Hepatocyte (in vitro differentiated cells): ENCODE measurements around the gene MTMR12. TPM values are rescaled to one million over a fixed set of nuclear protein-coding genes. Genes with fewer than 3 reads are reported as not detected.

Experiments
- DNase-seq: peaks from one replicate; pipeline ENCODE4 v3.0.0-alpha.2; 2016; ENCODE audit warnings: low spot score
- H2AFZ ChIP-seq: fragments of 200-600 bp; sonication (generic); 2 replicates; pipeline ENCODE4 v1.6.0; 2016; ENCODE audit warnings: antibody characterized with exemption, mild to moderate bottlenecking
- H3K27ac ChIP-seq: fragments of 200-600 bp; sonication (generic); 2 replicates; pipeline ENCODE4 v1.5.1; 2016; ENCODE audit warnings: mild to moderate bottlenecking
- H3K27me3 ChIP-seq: fragments of 200-600 bp; sonication (generic); 2 replicates; pipeline ENCODE4 v1.6.1; 2016
- H3K36me3 ChIP-seq: fragments of 200-600 bp; sonication (generic); replicated peaks from 2 replicates; pipeline ENCODE4 v1.5.1; 2016; ENCODE audit warnings: low read depth; ENCODE audit not compliant: insufficient read depth
- H3K4me1 ChIP-seq: fragments of 200-600 bp; sonication (generic); 2 replicates; pipeline ENCODE4 v1.5.1; 2016; ENCODE audit warnings: mild to moderate bottlenecking, moderate library complexity; ENCODE audit not compliant: insufficient read depth
- H3K4me2 ChIP-seq: fragments of 200-600 bp; sonication (generic); 2 replicates; pipeline ENCODE4 v1.6.0; 2016
- H3K4me3 ChIP-seq: fragments of 200-600 bp; sonication (generic); 2 replicates; pipeline ENCODE4 v1.5.1; 2016; ENCODE audit warnings: mild to moderate bottlenecking
- H3K79me2 ChIP-seq: fragments of 200-600 bp; sonication (generic); 2 replicates; pipeline ENCODE4 v1.6.0; 2017; ENCODE audit warnings: mild to moderate bottlenecking
- H3K9me2 ChIP-seq: fragments of 200-600 bp; sonication (generic); replicated peaks from 2 replicates; pipeline ENCODE4 v1.6.0; 2017; ENCODE audit warnings: mild to moderate bottlenecking; ENCODE audit not compliant: insufficient read depth
- H3K9me3 ChIP-seq: fragments of 200-600 bp; sonication (generic); 2 replicates; pipeline ENCODE4 v1.5.1; 2016; ENCODE audit warnings: low read depth, mild to moderate bottlenecking
- H4K20me1 ChIP-seq: fragments of 200-600 bp; sonication (generic); 2 replicates; pipeline ENCODE4 v1.6.0; 2016; ENCODE audit warnings: mild to moderate bottlenecking; ENCODE audit not compliant: insufficient read depth, poor library complexity, severe bottlenecking
- CTCF ChIP-seq: fragments of 200-600 bp; sonication (generic); IDR thresholded peaks from 2 replicates; pipeline ENCODE4 v1.5.1; 2016; ENCODE audit warnings: antibody characterized with exemption, mild to moderate bottlenecking; ENCODE audit not compliant: poor library complexity
- EZH2 ChIP-seq: fragments of 200-600 bp; sonication (generic); IDR thresholded peaks from 2 replicates; pipeline ENCODE4 v1.6.1; 2016; ENCODE audit warnings: antibody characterized with exemption, mild to moderate bottlenecking, borderline replicate concordance
- EZH2phosphoT487 ChIP-seq: fragments of 200-600 bp; sonication (generic); IDR thresholded peaks from one replicate; pipeline ENCODE4 v1.6.1; 2018; ENCODE audit warnings: antibody characterized with exemption, mild to moderate bottlenecking, low read depth, moderate library complexity; ENCODE audit not compliant: unreplicated experiment, severe bottlenecking
- WGBS: methylation state at CpG from one replicate; pipeline ENCODE4 v1.1.6; 2016; ENCODE audit warnings: low lambda C conversion rate; ENCODE audit errors: missing lambda C conversion rate; 5-methylcytosine and 5-hydroxymethylcytosine counted together
- polyA plus RNA-seq: library from polyadenylated mRNA; unstranded; fragments of >200 nt; fragmentation: Nextera tagmentation; extraction: Ambion mirVana; gene quantifications from 2 replicates; pipeline ENCODE4 v1.2.1, GENCODE V29; 2016
- total RNA-seq: library from RNA; depleted of rRNA; stranded (reverse); fragments of >200 nt; gene quantifications from 2 replicates; pipeline ENCODE4 v1.2.3, GENCODE V29; 2014

MTMR12 gene
- total and polyA plus RNA-seq, 2 experiments from 2014 or later, result 11.0 to 19.7 TPM

- Histone ChIP-seq H3K79me2 (peaks cover 19% of the 10 kb centered on the region), H3K27me3 (no peaks in the 10 kb centered on the region), H3K9me2 (no peaks in the 10 kb centered on the region), H2AFZ (no peak overlapping the region), H3K4me1 (peaks cover 12% of the 10 kb centered on the region), H3K27ac (no peak overlapping the region), H3K9me3 (no peaks in the 10 kb centered on the region), H3K36me3 (no peaks in the 10 kb centered on the region), H3K4me2 (no peak overlapping the region), H3K4me3 (no peak overlapping the region), H4K20me1 (no peaks in the 10 kb centered on the region)
- DNase-seq, result no peak
- TF ChIP-seq EZH2 (no peak), CTCF (no peak), EZH2phosphoT487 (no peak)
- 96% methylated on average over 2 of the region's 2 CpGs for WGBS
These were observed 38.9 kb downstream of the MTMR12 start for GRCh38 chr5:32273821-32274220.

GRCh38 chr5:32272746-32273145, 40.0 kb downstream of the MTMR12 start:
- H3K9me2 ChIP-seq, result no peaks in the 10 kb centered on the region
- peaks cover 12% of the 10 kb centered on the region for H3K4me1 ChIP-seq
- H4K20me1 ChIP-seq, result no peaks in the 10 kb centered on the region
- no peaks in the 10 kb centered on the region for H3K27me3 ChIP-seq
- H3K79me2 ChIP-seq, result peaks cover 13% of the 10 kb centered on the region
- 96% methylated on average over 2 of the region's 2 CpGs for WGBS
- no peak overlapping the region for H3K4me3 ChIP-seq
- no peak overlapping the region for H2AFZ ChIP-seq
- no peak overlapping the region for H3K27ac ChIP-seq
- H3K9me3 ChIP-seq, result no peaks in the 10 kb centered on the region
- DNase-seq, result no peak
- no peaks in the 10 kb centered on the region for H3K36me3 ChIP-seq
- no peak overlapping the region for H3K4me2 ChIP-seq
- no peak for TF ChIP-seq EZH2
- no peak for TF ChIP-seq CTCF

GRCh38 chr5:32270946-32271345, 41.8 kb downstream of the MTMR12 start:
- 94% methylated on average over 1 of the region's 1 CpG for WGBS
- H3K9me2 ChIP-seq, result no peaks in the 10 kb centered on the region
- no peaks in the 10 kb centered on the region for H3K27me3 ChIP-seq
- no peak overlapping the region for H3K27ac ChIP-seq
- H2AFZ ChIP-seq, result no peak overlapping the region
- no peak for TF ChIP-seq EZH2phosphoT487
- no peak for TF ChIP-seq CTCF
- TF ChIP-seq EZH2, result no peak
- H3K9me3 ChIP-seq, result no peaks in the 10 kb centered on the region
- H3K4me3 ChIP-seq, result no peak overlapping the region
- peaks cover 2% of the 10 kb centered on the region for H3K79me2 ChIP-seq
- no peaks in the 10 kb centered on the region for H4K20me1 ChIP-seq
- H3K4me1 ChIP-seq, result peaks cover 10% of the 10 kb centered on the region
- H3K36me3 ChIP-seq, result no peaks in the 10 kb centered on the region
- H3K4me2 ChIP-seq, result no peak overlapping the region
- no peak for DNase-seq

- TF ChIP-seq EZH2 (no peak), CTCF (no peak), EZH2phosphoT487 (no peak)
- no peak overlapping the region for H3K4me3 ChIP-seq
- no peaks in the 10 kb centered on the region for H3K9me2 ChIP-seq
- no peak overlapping the region for H3K27ac ChIP-seq
- DNase-seq, result no peak
- H3K79me2 ChIP-seq, result no peaks in the 10 kb centered on the region
- no peaks in the 10 kb centered on the region for H4K20me1 ChIP-seq
- no peaks in the 10 kb centered on the region for H3K9me3 ChIP-seq
- no peak overlapping the region for H3K4me2 ChIP-seq
- no peaks in the 10 kb centered on the region for H3K27me3 ChIP-seq
- 88% methylated on average over 4 of the region's 4 CpGs for WGBS
- H3K4me1 ChIP-seq, result peaks cover 2% of the 10 kb centered on the region
- H3K36me3 ChIP-seq, result no peaks in the 10 kb centered on the region
- H2AFZ ChIP-seq, result no peak overlapping the region
These were observed 42.6 kb downstream of the MTMR12 start for GRCh38 chr5:32270178-32270577.
